Activated CD8-positive, alpha-beta memory T cell treated with anti-CD3 and anti-CD28 coated beads, Interleukin-2, amount 10 ng/mL, durations not matched to agents 7 days and 5 days (primary cell): ENCODE measurements around the gene PSEN2. TPM values are rescaled to one million over a fixed set of nuclear protein-coding genes. Genes with fewer than 3 reads are reported as not detected.

Experiments used
- ATAC-seq: fragments of 150-1000 bp; cut with Tn5 transposase; one replicate; pipeline ENCODE4 v1.10.0; 2021; ENCODE audit warnings: moderate library complexity
- CTCF ChIA-PET: fragments of 350-600 bp; sonication (Branson Sonifier 250); formaldehyde crosslinking; loops from one replicate; lab custom pipeline; 2021; ENCODE audit warnings: antibody characterized with exemption; lab: Charles Lee
- DNase-seq: peaks from one replicate; pipeline ENCODE4 v3.0.0-alpha.2; 2020
- H3K27ac Mint-ChIP-seq: one replicate; pipeline ENCODE4 v1.8.0; 2021; ENCODE audit warnings: mild to moderate bottlenecking, mixed read lengths
- H3K27me3 Mint-ChIP-seq: one replicate; pipeline ENCODE4 v1.8.0; 2021; ENCODE audit warnings: mixed read lengths
- H3K36me3 Mint-ChIP-seq: one replicate; pipeline ENCODE4 v1.8.0; 2021; ENCODE audit warnings: mild to moderate bottlenecking, mixed read lengths
- H3K4me1 Mint-ChIP-seq: one replicate; pipeline ENCODE4 v1.8.0; 2021; ENCODE audit warnings: mixed read lengths
- H3K4me3 Mint-ChIP-seq: one replicate; pipeline ENCODE4 v1.8.0; 2021; ENCODE audit warnings: mild to moderate bottlenecking, moderate library complexity, mixed read lengths
- H3K9me3 Mint-ChIP-seq: one replicate; pipeline ENCODE4 v1.8.0; 2022; ENCODE audit warnings: low read depth, mixed read lengths
- total RNA-seq, 2 experiments: library from RNA; stranded (reverse); gene quantifications; one replicate each; pipeline ENCODE4 v1.2.3, GENCODE V29; 2021

PSEN2 gene
- total RNA-seq, 2 experiments from 2014 or later, result 8.0 to 11.2 TPM

DNA sequence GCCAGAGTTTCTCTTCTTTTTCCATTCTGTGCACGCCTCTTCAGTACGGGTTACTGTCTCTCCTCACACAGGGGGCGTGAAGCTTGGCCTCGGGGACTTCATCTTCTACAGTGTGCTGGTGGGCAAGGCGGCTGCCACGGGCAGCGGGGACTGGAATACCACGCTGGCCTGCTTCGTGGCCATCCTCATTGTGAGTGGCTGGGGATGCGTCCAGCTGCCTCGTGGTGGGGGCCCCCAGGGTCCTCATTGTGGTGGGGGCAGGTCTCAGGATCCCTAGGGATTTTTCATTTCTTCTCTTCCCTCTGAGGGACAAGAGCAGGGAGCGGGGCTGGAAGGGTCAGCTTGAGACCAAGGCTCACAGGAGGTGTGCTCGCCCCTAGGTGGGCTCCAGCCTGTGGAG, 23.5 kb downstream of the PSEN2 start:
- no peaks in the 10 kb centered on the region for H3K9me3 Mint-ChIP-seq
- DNase-seq (no peak), ATAC-seq (no peak)
- no peak overlapping the region for H3K27ac Mint-ChIP-seq
- CTCF ChIA-PET, result interaction anchor here (0.6 kb wide), 1 partner anchor 10 kb away, joined by 4 read pairs; no protein-coding TSS in a partner anchor
- H3K36me3 Mint-ChIP-seq, result no peaks in the 10 kb centered on the region
- H3K4me1 Mint-ChIP-seq, result no peaks in the 10 kb centered on the region
- no peak overlapping the region for H3K4me3 Mint-ChIP-seq
- no peaks in the 10 kb centered on the region for H3K27me3 Mint-ChIP-seq

DNA sequence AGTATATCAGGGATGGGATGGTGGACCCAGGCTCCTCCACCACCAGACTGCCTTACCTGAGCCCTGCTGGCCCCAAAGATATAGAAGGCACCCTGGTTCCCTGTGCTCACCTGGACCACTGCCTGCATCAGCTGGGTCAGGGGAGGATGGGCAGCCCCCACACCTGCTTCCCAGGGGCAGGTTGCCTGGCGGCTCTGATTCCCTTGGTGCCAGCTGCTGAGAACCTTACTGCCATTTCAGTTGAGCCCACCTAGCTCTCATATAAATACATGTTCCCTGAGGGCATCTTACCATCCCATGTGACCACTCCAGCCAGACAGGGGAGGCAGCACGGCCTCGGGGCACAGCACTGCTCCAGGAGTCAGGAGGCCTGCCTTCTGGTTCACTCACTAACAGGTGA, 24.4 kb downstream of the PSEN2 start:
- Mint-ChIP-seq H3K4me3 (no peak overlapping the region), H3K27me3 (no peaks in the 10 kb centered on the region), H3K9me3 (no peaks in the 10 kb centered on the region), H3K4me1 (no peaks in the 10 kb centered on the region), H3K36me3 (no peaks in the 10 kb centered on the region), H3K27ac (no peak overlapping the region)
- ATAC-seq (no peak), DNase-seq (no peak)
- CTCF ChIA-PET, result no interaction called here

DNA sequence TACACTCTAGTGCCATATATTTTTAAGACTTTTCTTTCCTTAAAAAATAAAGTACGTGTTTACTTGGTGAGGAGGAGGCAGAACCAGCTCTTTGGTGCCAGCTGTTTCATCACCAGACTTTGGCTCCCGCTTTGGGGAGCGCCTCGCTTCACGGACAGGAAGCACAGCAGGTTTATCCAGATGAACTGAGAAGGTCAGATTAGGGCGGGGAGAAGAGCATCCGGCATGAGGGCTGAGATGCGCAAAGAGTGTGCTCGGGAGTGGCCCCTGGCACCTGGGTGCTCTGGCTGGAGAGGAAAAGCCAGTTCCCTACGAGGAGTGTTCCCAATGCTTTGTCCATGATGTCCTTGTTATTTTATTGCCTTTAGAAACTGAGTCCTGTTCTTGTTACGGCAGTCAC, 25.2 kb downstream of the PSEN2 start:
- Mint-ChIP-seq H3K4me1 (no peaks in the 10 kb centered on the region), H3K27me3 (no peaks in the 10 kb centered on the region), H3K9me3 (no peaks in the 10 kb centered on the region), H3K27ac (no peak overlapping the region), H3K4me3 (no peak overlapping the region), H3K36me3 (no peaks in the 10 kb centered on the region)
- CTCF ChIA-PET, result no interaction called here
- DNase-seq (no peak), ATAC-seq (no peak)

DNA sequence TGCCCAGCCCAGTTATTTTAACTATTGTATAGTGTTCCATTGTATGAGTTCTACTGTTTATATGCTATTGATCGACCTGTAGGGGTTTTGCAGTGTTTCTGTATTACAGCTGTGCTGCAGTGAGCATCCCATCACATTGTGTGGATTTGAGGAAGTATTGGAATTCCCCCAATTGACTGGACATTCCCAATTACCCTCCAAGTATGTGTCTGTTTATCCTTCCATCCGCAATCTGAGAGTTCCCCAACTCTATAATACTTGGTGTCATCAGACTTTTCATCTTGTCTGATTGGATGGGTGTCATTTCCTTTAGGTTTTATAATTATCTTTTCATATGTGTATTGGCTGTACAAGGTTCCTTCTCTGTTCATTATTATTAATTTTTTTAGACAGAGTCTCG, 27.8 kb downstream of the PSEN2 start:
- DNase-seq (no peak), ATAC-seq (no peak)
- Mint-ChIP-seq H3K27me3 (no peaks in the 10 kb centered on the region), H3K4me1 (no peaks in the 10 kb centered on the region), H3K9me3 (no peaks in the 10 kb centered on the region), H3K27ac (no peak overlapping the region), H3K36me3 (no peaks in the 10 kb centered on the region), H3K4me3 (no peak overlapping the region)
- CTCF ChIA-PET, result no interaction called here

DNA sequence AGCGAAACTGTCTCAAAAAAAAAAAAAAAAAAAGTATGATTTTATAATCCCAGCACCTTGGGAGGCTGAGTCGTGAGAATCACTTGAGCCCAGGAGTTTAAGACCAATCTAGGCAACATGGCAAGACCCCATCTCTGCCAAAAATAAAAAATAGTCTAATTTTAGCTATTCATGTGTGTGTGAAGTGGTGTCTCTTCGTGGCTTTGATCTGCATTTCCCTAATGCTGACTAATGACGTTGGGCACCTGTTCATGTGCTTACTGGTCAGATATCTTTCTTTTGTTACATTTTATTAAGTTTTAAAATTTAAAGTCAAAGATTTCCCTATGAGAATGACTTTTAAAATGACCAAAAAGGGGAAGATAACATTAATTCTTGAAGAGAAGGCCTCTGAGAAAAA, 31.0 kb downstream of the PSEN2 start:
- DNase-seq, result no peak
- Mint-ChIP-seq H3K27me3 (no peaks in the 10 kb centered on the region), H3K36me3 (no peaks in the 10 kb centered on the region), H3K4me1 (peaks cover 5% of the 10 kb centered on the region), H3K4me3 (no peak overlapping the region), H3K9me3 (no peaks in the 10 kb centered on the region), H3K27ac (no peak overlapping the region)
- no peak for ATAC-seq
- CTCF ChIA-PET, result no interaction called here

DNA sequence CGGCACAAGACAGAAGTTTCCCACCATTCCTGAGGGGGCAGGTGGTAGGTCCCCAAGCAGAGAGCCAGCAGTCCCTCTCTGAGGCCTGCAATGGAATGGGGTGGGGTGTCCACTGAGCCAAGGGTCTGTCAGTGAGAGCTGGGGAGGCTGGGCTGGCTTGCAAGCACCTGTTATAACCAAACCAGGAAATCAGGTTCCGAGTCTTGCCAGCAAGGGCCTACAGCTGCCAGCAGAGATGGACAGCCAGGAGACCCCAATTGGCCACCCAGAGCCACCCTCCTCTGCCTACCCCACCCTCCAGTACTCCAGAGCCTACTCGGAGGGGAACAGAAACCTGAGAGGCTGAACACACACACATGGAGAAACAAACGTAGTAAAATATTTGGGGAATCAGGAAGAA, 32.2 kb downstream of the PSEN2 start:
- no peak for ATAC-seq
- H3K4me1 Mint-ChIP-seq, result peaks cover 5% of the 10 kb centered on the region
- CTCF ChIA-PET, result no interaction called here
- H3K9me3 Mint-ChIP-seq, result no peaks in the 10 kb centered on the region
- no peaks in the 10 kb centered on the region for H3K36me3 Mint-ChIP-seq
- no peak overlapping the region for H3K27ac Mint-ChIP-seq
- no peaks in the 10 kb centered on the region for H3K27me3 Mint-ChIP-seq
- no peak overlapping the region for H3K4me3 Mint-ChIP-seq
- no peak for DNase-seq

DNA sequence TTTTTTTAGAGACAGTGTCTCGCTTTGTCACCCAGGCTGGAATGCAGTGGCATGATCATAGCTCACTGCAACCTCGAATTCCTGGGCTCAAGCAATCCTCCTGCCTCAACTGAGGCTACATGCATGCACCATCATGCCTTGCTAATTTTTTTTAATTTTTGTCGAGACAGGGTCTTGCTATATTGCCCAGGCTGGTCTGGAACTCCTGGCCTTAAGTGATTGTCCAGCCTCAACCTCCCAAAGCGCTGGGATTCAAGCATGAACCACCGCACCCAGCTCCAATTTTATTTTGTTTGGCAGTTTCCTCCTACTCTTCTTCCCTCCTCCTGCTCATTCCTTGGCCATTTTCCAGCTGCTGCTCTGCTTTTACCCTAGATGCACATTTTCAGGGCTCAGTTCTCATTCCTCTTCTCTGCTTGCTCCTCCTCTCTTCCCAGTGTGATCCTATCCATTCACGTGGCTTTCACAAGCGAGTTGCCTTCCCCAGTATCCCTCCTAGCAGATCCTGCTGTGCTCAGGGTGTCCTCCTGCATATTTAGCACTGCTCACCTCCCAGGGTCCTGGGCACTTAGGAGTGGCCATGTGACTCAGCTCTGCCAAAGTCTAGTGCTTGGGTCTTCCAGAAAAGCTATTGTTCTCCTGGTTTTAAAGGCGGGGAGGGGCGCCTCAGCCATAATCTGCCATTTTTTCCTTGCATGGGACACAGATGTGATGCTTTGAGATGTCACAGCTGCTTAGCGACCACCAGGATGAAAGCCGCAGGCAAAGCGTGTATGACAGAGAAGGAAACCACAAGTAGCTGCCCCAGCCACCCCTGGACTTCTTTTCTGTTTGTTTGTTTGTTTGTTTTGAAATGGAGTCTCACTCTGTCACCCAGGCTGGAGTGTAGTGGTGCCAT, 33.7 kb downstream of the PSEN2 start:
- H3K27me3 Mint-ChIP-seq, result no peaks in the 10 kb centered on the region
- H3K27ac Mint-ChIP-seq, result no peak overlapping the region
- H3K36me3 Mint-ChIP-seq, result no peaks in the 10 kb centered on the region
- H3K9me3 Mint-ChIP-seq, result no peaks in the 10 kb centered on the region
- H3K4me3 Mint-ChIP-seq, result no peak overlapping the region
- CTCF ChIA-PET, result no interaction called here
- no peak for ATAC-seq
- no peak for DNase-seq
- H3K4me1 Mint-ChIP-seq, result peaks cover 5% of the 10 kb centered on the region

DNA sequence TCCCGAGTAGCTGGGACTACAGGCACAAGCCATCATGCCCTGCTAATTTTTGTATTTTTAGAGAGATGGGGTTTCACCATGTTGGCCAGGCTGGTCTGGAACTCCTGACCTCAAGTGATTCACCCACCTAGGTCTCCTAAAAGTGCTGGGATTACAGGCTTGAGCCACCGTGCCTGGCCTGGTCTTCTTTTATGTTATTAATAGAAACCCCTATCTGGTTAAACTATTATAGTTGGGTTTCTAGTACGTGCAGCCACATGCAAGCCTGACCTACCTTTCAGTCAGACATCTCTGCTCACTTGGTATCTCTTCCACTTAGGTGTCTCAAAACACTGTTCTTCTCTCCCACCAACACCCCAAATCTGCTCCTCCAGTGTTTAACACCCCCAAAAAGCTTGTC, 34.4 kb downstream of the PSEN2 start:
- ATAC-seq, result no peak
- no peak overlapping the region for H3K27ac Mint-ChIP-seq
- no peak for DNase-seq
- CTCF ChIA-PET, result no interaction called here
- no peaks in the 10 kb centered on the region for H3K36me3 Mint-ChIP-seq
- H3K9me3 Mint-ChIP-seq, result no peaks in the 10 kb centered on the region
- H3K4me1 Mint-ChIP-seq, result peaks cover 5% of the 10 kb centered on the region
- no peak overlapping the region for H3K4me3 Mint-ChIP-seq
- H3K27me3 Mint-ChIP-seq, result no peaks in the 10 kb centered on the region

DNA sequence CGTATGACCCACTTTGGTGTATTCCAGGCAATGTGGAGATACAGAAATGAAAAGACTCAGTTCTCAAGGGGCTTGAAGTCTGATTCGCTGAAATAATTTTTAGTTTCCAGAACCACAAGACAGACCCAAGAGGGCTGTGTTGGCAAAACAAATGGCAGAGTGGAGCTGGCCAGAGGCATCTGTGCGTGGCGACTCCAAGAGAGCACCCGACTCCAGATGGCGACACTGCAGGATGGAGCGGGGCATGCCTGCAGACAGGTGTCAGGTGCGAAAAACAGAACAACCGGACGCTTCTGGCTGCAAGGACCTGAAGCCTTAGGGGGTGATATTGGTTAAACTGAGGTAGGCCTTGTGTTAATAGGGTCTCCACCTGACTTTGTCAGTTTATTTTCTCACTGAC, 38.0 kb downstream of the PSEN2 start:
- no peaks in the 10 kb centered on the region for H3K9me3 Mint-ChIP-seq
- H3K36me3 Mint-ChIP-seq, result no peaks in the 10 kb centered on the region
- no peak overlapping the region for H3K27ac Mint-ChIP-seq
- no peak for DNase-seq
- ATAC-seq, result no peak
- peaks cover 5% of the 10 kb centered on the region for H3K4me1 Mint-ChIP-seq
- H3K27me3 Mint-ChIP-seq, result no peaks in the 10 kb centered on the region
- CTCF ChIA-PET, result no interaction called here
- no peak overlapping the region for H3K4me3 Mint-ChIP-seq

DNA sequence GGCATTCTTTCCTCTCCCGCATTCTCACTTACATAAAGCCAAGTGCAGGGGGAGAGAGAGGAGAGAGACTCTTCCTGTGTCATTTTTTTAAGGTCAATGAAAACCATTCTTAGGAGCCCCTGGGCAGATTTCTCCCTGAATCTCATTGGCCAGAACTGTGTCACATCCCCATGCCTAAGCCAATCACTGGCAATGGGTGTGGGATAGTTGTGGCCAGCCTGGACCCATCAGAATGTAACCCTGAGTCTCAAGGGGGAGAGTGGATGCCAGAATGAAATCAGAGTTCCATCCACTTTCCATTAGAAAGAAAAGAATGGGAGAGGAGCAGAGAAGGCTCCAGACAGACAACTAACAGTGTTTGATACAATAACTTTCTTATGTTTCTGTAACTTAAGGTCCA, 38.5 kb downstream of the PSEN2 start:
- CTCF ChIA-PET, result no interaction called here
- H3K27ac Mint-ChIP-seq, result no peak overlapping the region
- H3K27me3 Mint-ChIP-seq, result no peaks in the 10 kb centered on the region
- no peak overlapping the region for H3K4me3 Mint-ChIP-seq
- H3K9me3 Mint-ChIP-seq, result no peaks in the 10 kb centered on the region
- peaks cover 5% of the 10 kb centered on the region for H3K4me1 Mint-ChIP-seq
- H3K36me3 Mint-ChIP-seq, result no peaks in the 10 kb centered on the region
- ATAC-seq (no peak), DNase-seq (no peak)

DNA sequence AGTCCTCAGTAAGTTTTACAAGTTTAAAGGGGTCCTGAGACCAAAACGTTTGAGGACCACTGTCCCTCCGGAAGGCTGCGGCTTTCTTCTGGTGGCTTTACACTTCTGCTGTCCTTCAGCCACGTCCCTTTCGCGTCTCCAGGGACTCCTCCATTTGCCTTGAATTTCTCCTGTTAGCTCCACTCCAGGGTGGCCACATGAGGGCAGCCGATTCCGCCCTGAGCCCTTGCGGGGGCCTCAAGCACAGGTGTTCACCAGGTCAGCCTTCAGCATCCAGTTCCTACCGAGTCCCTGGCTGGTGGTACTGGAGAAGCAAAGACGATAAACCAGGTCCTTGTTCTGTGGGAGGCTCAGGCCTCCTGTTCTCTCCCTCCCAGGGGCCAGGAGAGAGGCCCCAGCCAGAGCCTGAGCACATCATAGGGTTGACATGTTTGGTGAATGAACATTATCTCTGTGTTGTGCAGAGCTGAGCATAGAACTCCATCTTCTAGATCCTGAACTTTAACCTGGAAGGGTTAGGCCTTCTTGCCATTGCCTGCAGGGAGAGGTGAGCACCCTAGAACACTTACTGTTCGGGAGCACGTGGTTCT, 42.3 kb downstream of the PSEN2 start:
- no peaks in the 10 kb centered on the region for H3K9me3 Mint-ChIP-seq
- ATAC-seq (peak; percentile 43), DNase-seq (peak; percentile 54)
- H3K27me3 Mint-ChIP-seq, result no peaks in the 10 kb centered on the region
- H3K36me3 Mint-ChIP-seq, result peaks cover 3% of the 10 kb centered on the region
- CTCF ChIA-PET, result interaction anchor here (0.9 to 2.5 kb wide), 4 partner anchors 25 to 65 kb away, joined by 3 to 7 read pairs (median 4); partner anchors contain the start of gene COQ8A
- peaks cover 16% of the 10 kb centered on the region for H3K4me1 Mint-ChIP-seq
- H3K27ac Mint-ChIP-seq, result no peak overlapping the region
- H3K4me3 Mint-ChIP-seq, result no peak overlapping the region

DNA sequence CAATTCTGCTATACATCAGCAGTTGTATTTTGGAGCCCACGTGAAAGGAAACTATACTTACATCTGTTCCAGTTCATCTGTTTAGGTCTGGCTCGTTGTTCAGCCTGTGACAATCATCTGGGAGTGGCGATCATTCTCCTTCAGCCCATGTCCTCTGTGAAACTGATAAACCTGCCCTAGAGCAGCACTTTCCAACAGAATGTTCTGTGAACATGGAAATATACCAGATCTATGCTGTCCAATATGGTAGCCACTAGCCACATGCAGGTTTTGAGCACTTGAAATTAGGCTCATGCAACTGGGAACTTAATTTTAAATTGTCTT, 45.2 kb downstream of the PSEN2 start:
- Mint-ChIP-seq H3K4me1 (peaks cover 16% of the 10 kb centered on the region), H3K4me3 (no peak overlapping the region), H3K36me3 (peaks cover 3% of the 10 kb centered on the region), H3K9me3 (no peaks in the 10 kb centered on the region), H3K27ac (peak overlapping the region; percentile 44), H3K27me3 (no peaks in the 10 kb centered on the region)
- CTCF ChIA-PET, result interaction anchor here (1.4 kb wide), 1 partner anchor 32 kb away, joined by 3 read pairs; no protein-coding TSS in a partner anchor
- no peak for DNase-seq
- no peak for ATAC-seq

DNA sequence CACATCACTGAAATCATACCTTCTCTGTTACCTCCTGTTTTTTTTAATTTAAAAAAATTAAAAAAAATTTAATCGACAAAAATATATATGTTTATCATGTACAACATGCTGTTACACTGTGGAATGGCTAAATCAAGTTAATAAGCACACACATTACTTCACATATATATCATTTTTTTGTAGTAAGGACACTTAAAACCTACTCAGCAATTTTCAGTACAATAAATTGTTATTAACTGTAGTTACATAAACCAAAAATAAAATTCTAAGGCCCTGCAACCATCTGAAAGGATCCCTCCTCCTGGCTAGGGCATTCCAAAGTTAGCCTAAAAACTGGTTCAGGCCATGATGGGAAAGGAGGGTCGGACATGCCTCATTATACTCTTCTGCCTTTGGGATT, 46.1 kb downstream of the PSEN2 start:
- peaks cover 16% of the 10 kb centered on the region for H3K4me1 Mint-ChIP-seq

DNA sequence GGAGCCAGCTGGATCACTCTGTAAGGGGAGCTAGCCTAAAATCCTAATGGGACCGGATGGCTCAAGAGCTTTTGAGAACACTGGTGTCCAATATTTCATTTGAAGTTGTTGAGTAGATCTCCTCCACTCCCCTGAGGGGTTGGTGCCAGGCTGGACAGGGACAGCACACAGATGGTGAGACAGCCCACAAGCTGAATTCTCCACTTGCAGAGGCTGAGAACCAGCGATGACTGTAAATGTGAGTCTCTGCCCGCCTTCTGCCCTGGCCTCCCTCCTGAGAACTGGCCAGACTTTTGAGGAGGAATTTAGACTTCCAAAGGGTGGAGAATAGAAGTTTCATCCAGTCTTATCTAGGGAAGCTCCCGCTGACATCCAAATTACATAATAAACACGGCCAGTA, 49.2 kb downstream of the PSEN2 start:
- no peak overlapping the region for H3K4me3 Mint-ChIP-seq
- H3K27me3 Mint-ChIP-seq, result no peaks in the 10 kb centered on the region
- CTCF ChIA-PET, result interaction anchor here (2.7 kb wide), 1 partner anchor 17 kb away, joined by 7 read pairs; no protein-coding TSS in a partner anchor
- no peaks in the 10 kb centered on the region for H3K36me3 Mint-ChIP-seq
- H3K4me1 Mint-ChIP-seq, result peaks cover 11% of the 10 kb centered on the region
- H3K27ac Mint-ChIP-seq, result no peak overlapping the region
- DNase-seq, result no peak
- no peak for ATAC-seq
- H3K9me3 Mint-ChIP-seq, result no peaks in the 10 kb centered on the region

More for the DNA sequence above, 46.1 kb downstream of the PSEN2 start:
- Mint-ChIP-seq H3K9me3 (no peaks in the 10 kb centered on the region), H3K27me3 (no peaks in the 10 kb centered on the region), H3K36me3 (peaks cover 3% of the 10 kb centered on the region), H3K4me3 (no peak overlapping the region), H3K27ac (no peak overlapping the region)
- ATAC-seq (no peak), DNase-seq (no peak)
- CTCF ChIA-PET, result no interaction called here
